Smooth muscle cell (in vitro differentiated cells): ENCODE data around the gene CTRL. TPM values are rescaled to one million over a fixed set of nuclear protein-coding genes. Genes with fewer than 3 reads are reported as not detected.

Experiments
- DNase-seq: peaks from one replicate; lab custom pipeline; 2025; ENCODE audit not compliant: unreplicated experiment; lab: John Stamatoyannopoulos, UW
- H2AFZ ChIP-seq: fragments of 200-600 bp; sonication (generic); 2 replicates; pipeline ENCODE4 v1.6.0; 2016; ENCODE audit warnings: antibody characterized with exemption, low read depth, mild to moderate bottlenecking
- H3F3A ChIP-seq: fragments of 200-600 bp; sonication (generic); 2 replicates; pipeline ENCODE4 v1.6.0; 2017; ENCODE audit warnings: antibody characterized with exemption, low read depth
- H3K27ac ChIP-seq: fragments of 200-600 bp; sonication (generic); 2 replicates; pipeline ENCODE4 v1.5.1; 2016; ENCODE audit warnings: low read depth, mild to moderate bottlenecking
- H3K27me3 ChIP-seq: fragments of 200-600 bp; sonication (generic); 2 replicates; pipeline ENCODE4 v1.6.1; 2016; ENCODE audit warnings: low read depth, mild to moderate bottlenecking
- H3K36me3 ChIP-seq: fragments of 200-600 bp; sonication (generic); 2 replicates; pipeline ENCODE4 v1.5.1; 2016; ENCODE audit warnings: low read depth
- H3K4me1 ChIP-seq: fragments of 200-600 bp; sonication (generic); 2 replicates; pipeline ENCODE4 v1.5.1; 2016; ENCODE audit warnings: low read depth
- H3K4me2 ChIP-seq: fragments of 200-600 bp; sonication (generic); 2 replicates; pipeline ENCODE4 v1.6.0; 2016; ENCODE audit warnings: mild to moderate bottlenecking
- H3K4me3 ChIP-seq: fragments of 200-600 bp; sonication (generic); 2 replicates; pipeline ENCODE4 v1.5.1; 2016; ENCODE audit warnings: mild to moderate bottlenecking
- H3K79me2 ChIP-seq: fragments of 200-600 bp; sonication (generic); 2 replicates; pipeline ENCODE4 v1.6.0; 2016; ENCODE audit warnings: low read depth, mild to moderate bottlenecking
- H3K9ac ChIP-seq: fragments of 200-600 bp; sonication (generic); 2 replicates; pipeline ENCODE4 v1.6.0; 2016; ENCODE audit warnings: low read depth
- H3K9me3 ChIP-seq: fragments of 200-600 bp; sonication (generic); replicated peaks from 2 replicates; pipeline ENCODE4 v1.5.1; 2016; ENCODE audit warnings: low read depth
- H4K20me1 ChIP-seq: fragments of 200-600 bp; sonication (generic); 2 replicates; pipeline ENCODE4 v1.6.0; 2016; ENCODE audit warnings: low read depth
- CTCF ChIP-seq: fragments of 200-600 bp; sonication (generic); IDR thresholded peaks from 2 replicates; pipeline ENCODE4 v1.5.1; 2017; ENCODE audit warnings: borderline replicate concordance, mild to moderate bottlenecking, antibody characterized with exemption; ENCODE audit not compliant: insufficient read depth, poor library complexity, severe bottlenecking
- WGBS: methylation state at CpG from one replicate; pipeline ENCODE4 v1.1.7; 2016; ENCODE audit warnings: low lambda C conversion rate; 5-methylcytosine and 5-hydroxymethylcytosine counted together
- polyA plus RNA-seq: library from polyadenylated mRNA; unstranded; fragments of >200 nt; fragmentation: Nextera tagmentation; extraction: Ambion mirVana; gene quantifications from 2 replicates; pipeline ENCODE4 v1.2.1, GENCODE V29; 2016
- small RNA-seq: library from RNA; depleted of rRNA; stranded (forward); fragments of <200 nt; gene quantifications from one replicate; pipeline ENCODE3, GENCODE V24; 2014
- total RNA-seq: library from RNA; depleted of rRNA; stranded (reverse); fragments of >200 nt; gene quantifications from 2 replicates; pipeline ENCODE4 v1.2.3, GENCODE V29; 2014

CTRL gene
- total and polyA plus RNA-seq, 2 experiments from 2014 or later, result 0.90 to 14.8 TPM

DNA sequence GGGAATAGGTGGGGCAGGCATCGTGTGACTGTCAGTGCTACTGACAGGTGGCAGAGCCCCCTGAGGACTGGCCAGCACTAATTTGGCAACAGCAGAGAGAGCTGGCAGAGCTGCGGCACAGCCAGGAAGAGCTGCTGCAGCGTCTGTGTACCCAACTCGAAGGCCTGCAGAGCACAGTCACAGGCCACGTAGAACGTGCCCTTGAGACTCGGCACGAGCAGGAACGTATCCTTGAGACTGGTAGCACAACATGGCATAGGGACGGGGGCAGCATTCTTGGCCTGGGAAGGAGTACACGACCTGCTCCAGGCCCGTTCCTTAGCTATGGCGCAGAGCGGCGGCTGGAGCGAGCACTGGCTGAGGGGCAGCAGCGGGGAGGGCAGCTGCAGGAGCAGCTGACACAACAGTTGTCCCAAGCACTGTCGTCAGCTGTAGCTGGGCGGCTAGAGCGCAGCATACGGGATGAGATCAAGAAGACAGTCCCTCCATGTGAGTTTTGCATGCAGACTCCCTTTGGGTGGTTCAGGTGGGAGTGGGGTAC lies 50.0 kb downstream of the CTRL start:
- H3K27me3 ChIP-seq, result no peaks in the 10 kb centered on the region
- H3K9ac ChIP-seq, result no peak overlapping the region
- H3K4me3 ChIP-seq, result no peak overlapping the region
- H3K4me1 ChIP-seq, result peaks cover 5% of the 10 kb centered on the region
- WGBS, result 95% methylated on average over 21 of the region's 21 CpGs
- H3K27ac ChIP-seq, result no peak overlapping the region
- H3F3A ChIP-seq, result no peaks in the 10 kb centered on the region
- peaks cover 5% of the 10 kb centered on the region for H3K79me2 ChIP-seq
- DNase-seq, result no peak
- H3K4me2 ChIP-seq, result no peak overlapping the region
- no peak overlapping the region for H2AFZ ChIP-seq
- H3K36me3 ChIP-seq, result no peaks in the 10 kb centered on the region
- TF ChIP-seq CTCF, result no peak
- no peaks in the 10 kb centered on the region for H3K9me3 ChIP-seq
- peaks cover 18% of the 10 kb centered on the region for H4K20me1 ChIP-seq

DNA sequence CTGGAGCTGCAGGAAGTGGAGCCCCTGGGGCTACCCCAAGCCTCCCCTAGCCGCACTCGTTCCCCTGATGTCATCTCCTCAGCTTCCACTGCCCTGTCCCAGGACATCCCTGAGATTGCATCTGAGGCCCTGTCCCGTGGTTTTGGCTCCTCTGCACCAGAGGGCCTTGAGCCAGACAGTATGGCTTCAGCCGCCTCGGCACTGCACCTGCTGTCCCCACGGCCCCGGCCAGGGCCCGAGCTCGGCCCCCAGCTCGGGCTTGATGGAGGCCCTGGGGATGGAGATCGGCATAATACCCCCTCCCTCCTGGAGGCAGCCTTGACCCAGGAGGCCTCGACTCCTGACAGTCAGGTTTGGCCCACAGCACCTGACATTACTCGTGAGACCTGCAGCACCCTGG lies 51.1 kb downstream of the CTRL start:
- no peak overlapping the region for H3K4me2 ChIP-seq
- no peaks in the 10 kb centered on the region for H3K36me3 ChIP-seq
- H3K4me3 ChIP-seq, result no peak overlapping the region
- H4K20me1 ChIP-seq, result peaks cover 28% of the 10 kb centered on the region
- no peak overlapping the region for H2AFZ ChIP-seq
- no peak overlapping the region for H3K27ac ChIP-seq
- peaks cover 5% of the 10 kb centered on the region for H3K4me1 ChIP-seq
- TF ChIP-seq CTCF, result no peak
- H3F3A ChIP-seq, result no peaks in the 10 kb centered on the region
- no peaks in the 10 kb centered on the region for H3K9me3 ChIP-seq
- no peak overlapping the region for H3K9ac ChIP-seq
- peaks cover 13% of the 10 kb centered on the region for H3K79me2 ChIP-seq
- H3K27me3 ChIP-seq, result no peaks in the 10 kb centered on the region
- DNase-seq, result no peak
- 98% methylated on average over 13 of the region's 13 CpGs for WGBS

- Histone ChIP-seq H3K27me3 (no peaks in the 10 kb centered on the region), H3K36me3 (no peaks in the 10 kb centered on the region), H3K4me3 (no peak overlapping the region), H3K79me2 (peaks cover 19% of the 10 kb centered on the region), H3K4me2 (no peak overlapping the region), H3F3A (no peaks in the 10 kb centered on the region), H2AFZ (no peak overlapping the region), H3K27ac (no peak overlapping the region), H3K9me3 (no peaks in the 10 kb centered on the region), H3K9ac (no peak overlapping the region), H4K20me1 (peaks cover 34% of the 10 kb centered on the region), H3K4me1 (peaks cover 3% of the 10 kb centered on the region)
- no peak for DNase-seq
- 87% methylated on average over 5 of the region's 5 CpGs for WGBS
- no peak for TF ChIP-seq CTCF
Observed at GRCh38 chr16:67879936-67880335, 51.7 kb downstream of the CTRL start.

Small RNA genes within 50 kb of the gene (small RNA-seq; reads per million reads assigned to genes)
- not detected for gene NRN1L

Other genes starting within 250 kb of the CTRL start
- 10.6 and 15.1 TPM in 2 replicates for gene GFOD2, start 212.5 kb downstream of the CTRL start, total RNA-seq
- 15.0 and 24.0 TPM in 2 replicates for gene GFOD2, start 212.5 kb downstream of the CTRL start, polyA plus RNA-seq
- 4.6 and 9.8 TPM in 2 replicates for gene RANBP10, start 125.3 kb downstream of the CTRL start, total RNA-seq
- gene RANBP10, start 125.3 kb downstream of the CTRL start, polyA plus RNA-seq, result 5.9 and 6.6 TPM in 2 replicates
- 0.18 and 1.1 TPM in 2 replicates for gene TSNAXIP1, start 125.0 kb downstream of the CTRL start, total RNA-seq
- gene TSNAXIP1, start 125.0 kb downstream of the CTRL start, polyA plus RNA-seq, result 1.0 and 3.1 TPM in 2 replicates
- 23.0 and 31.3 TPM in 2 replicates for gene THAP11, start 89.5 kb downstream of the CTRL start, total RNA-seq
- 32.7 and 38.3 TPM in 2 replicates for gene THAP11, start 89.5 kb downstream of the CTRL start, polyA plus RNA-seq
- 112 and 115 TPM in 2 replicates for gene NUTF2, start 84.9 kb downstream of the CTRL start, total RNA-seq
- 202 and 208 TPM in 2 replicates for gene NUTF2, start 84.9 kb downstream of the CTRL start, polyA plus RNA-seq
- 37.3 and 47.0 TPM in 2 replicates for gene CENPT, start 84.2 kb downstream of the CTRL start, total RNA-seq
- gene CENPT, start 84.2 kb downstream of the CTRL start, polyA plus RNA-seq, result 65.8 and 79.7 TPM in 2 replicates
- gene EDC4, start 58.8 kb downstream of the CTRL start, total RNA-seq, result 35.5 and 46.3 TPM in 2 replicates
- gene EDC4, start 58.8 kb downstream of the CTRL start, polyA plus RNA-seq, result 64.5 and 74.7 TPM in 2 replicates
- not detected in 2 replicates for gene NRN1L, start 47.0 kb downstream of the CTRL start, total RNA-seq
- 0.46 and 0.57 TPM in 2 replicates for gene NRN1L, start 47.0 kb downstream of the CTRL start, polyA plus RNA-seq
- gene PSKH1, start 38.6 kb downstream of the CTRL start, total RNA-seq, result 15.3 and 17.2 TPM in 2 replicates
- 35.2 and 36.0 TPM in 2 replicates for gene PSKH1, start 38.6 kb downstream of the CTRL start, polyA plus RNA-seq
- 17.3 and 18.5 TPM in 2 replicates for gene PSMB10, start 5.0 kb upstream of the CTRL start, total RNA-seq
- gene PSMB10, start 5.0 kb upstream of the CTRL start, polyA plus RNA-seq, result 38.4 and 44.7 TPM in 2 replicates
- 12.9 and 14.3 TPM in 2 replicates for gene LCAT, start 12.3 kb upstream of the CTRL start, total RNA-seq
- 34.6 and 35.5 TPM in 2 replicates for gene LCAT, start 12.3 kb upstream of the CTRL start, polyA plus RNA-seq
- gene SLC12A4, start 36.8 kb upstream of the CTRL start, total RNA-seq, result 47.7 and 74.3 TPM in 2 replicates
- 92.4 and 107 TPM in 2 replicates for gene SLC12A4, start 36.8 kb upstream of the CTRL start, polyA plus RNA-seq
- gene DPEP3, start 48.6 kb upstream of the CTRL start, total RNA-seq, result not detected in 2 replicates
- not detected in 2 replicates for gene DPEP3, start 48.6 kb upstream of the CTRL start, polyA plus RNA-seq
- gene DPEP2, start 67.6 kb upstream of the CTRL start, total RNA-seq, result not detected in 2 replicates
- gene DPEP2, start 67.6 kb upstream of the CTRL start, polyA plus RNA-seq, result not detected in 2 replicates
- gene DPEP2NB, start 84.0 kb upstream of the CTRL start, total RNA-seq, result not detected in 2 replicates
- not detected in 2 replicates for gene DPEP2NB, start 84.0 kb upstream of the CTRL start, polyA plus RNA-seq
- 6.0 and 6.7 TPM in 2 replicates for gene DDX28, start 91.4 kb upstream of the CTRL start, total RNA-seq
- gene DDX28, start 91.4 kb upstream of the CTRL start, polyA plus RNA-seq, result 7.0 and 9.0 TPM in 2 replicates
- 9.5 and 12.1 TPM in 2 replicates for gene DUS2, start 91.4 kb upstream of the CTRL start, total RNA-seq
- gene DUS2, start 91.4 kb upstream of the CTRL start, polyA plus RNA-seq, result 23.5 and 25.6 TPM in 2 replicates
- 30.2 and 32.4 TPM in 2 replicates for gene NFATC3, start 153.5 kb upstream of the CTRL start, total RNA-seq
- 14.7 and 15.2 TPM in 2 replicates for gene NFATC3, start 153.5 kb upstream of the CTRL start, polyA plus RNA-seq